DOHH2 (cell line): ENCODE results near the gene ROR2.

Source experiments
- EZH2phosphoT487 ChIP-seq: fragments of 200-600 bp; sonication (generic); IDR thresholded peaks from 2 replicates; pipeline ENCODE4 v1.6.1; 2017; ENCODE audit warnings: borderline replicate concordance, mild to moderate bottlenecking, antibody characterized with exemption, low read length, moderate library complexity, mixed read lengths
- TF ChIP-seq, protein P1 (sequence below): fragments of 200-600 bp; sonication (generic); IDR thresholded peaks from one replicate; pipeline ENCODE4 v1.5.1; 2014; ENCODE audit warnings: antibody characterized with exemption, mild to moderate bottlenecking, low read depth, low read length; ENCODE audit not compliant: poor library complexity, severe bottlenecking

DNA sequence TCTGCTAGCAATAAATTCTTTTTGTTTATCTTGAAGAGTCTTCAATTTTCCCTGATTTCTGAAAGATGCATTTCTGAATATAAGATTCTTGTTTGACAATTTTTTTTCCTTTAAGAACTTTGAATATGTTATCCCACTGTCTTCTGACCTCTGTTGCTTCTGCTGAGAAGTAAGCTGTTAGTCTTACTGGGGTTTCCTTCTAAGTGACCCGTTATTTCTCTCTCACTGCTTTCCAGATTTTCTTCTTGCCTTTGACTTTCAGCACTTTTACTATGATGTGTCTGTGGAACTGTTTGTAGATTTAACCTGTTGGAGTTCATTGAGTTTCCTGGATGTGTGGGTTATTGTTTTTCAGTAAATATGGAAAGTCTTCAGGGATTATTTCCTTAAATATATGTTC is 321.1 kb downstream of the ROR2 start:
- TF ChIP-seq, protein P1, sequence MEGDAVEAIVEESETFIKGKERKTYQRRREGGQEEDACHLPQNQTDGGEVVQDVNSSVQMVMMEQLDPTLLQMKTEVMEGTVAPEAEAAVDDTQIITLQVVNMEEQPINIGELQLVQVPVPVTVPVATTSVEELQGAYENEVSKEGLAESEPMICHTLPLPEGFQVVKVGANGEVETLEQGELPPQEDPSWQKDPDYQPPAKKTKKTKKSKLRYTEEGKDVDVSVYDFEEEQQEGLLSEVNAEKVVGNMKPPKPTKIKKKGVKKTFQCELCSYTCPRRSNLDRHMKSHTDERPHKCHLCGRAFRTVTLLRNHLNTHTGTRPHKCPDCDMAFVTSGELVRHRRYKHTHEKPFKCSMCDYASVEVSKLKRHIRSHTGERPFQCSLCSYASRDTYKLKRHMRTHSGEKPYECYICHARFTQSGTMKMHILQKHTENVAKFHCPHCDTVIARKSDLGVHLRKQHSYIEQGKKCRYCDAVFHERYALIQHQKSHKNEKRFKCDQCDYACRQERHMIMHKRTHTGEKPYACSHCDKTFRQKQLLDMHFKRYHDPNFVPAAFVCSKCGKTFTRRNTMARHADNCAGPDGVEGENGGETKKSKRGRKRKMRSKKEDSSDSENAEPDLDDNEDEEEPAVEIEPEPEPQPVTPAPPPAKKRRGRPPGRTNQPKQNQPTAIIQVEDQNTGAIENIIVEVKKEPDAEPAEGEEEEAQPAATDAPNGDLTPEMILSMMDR, result no peak
- TF ChIP-seq EZH2phosphoT487, result no peak
